Heart left ventricle (tissue), 13 donors: ENCODE results near the gene HP1BP3.

Source experiments
- POLR2A ChIP-seq, 2 donors: fragments of 450-650 bp; IDR thresholded peaks; one replicate each; pipeline ENCODE4 v1.6.1; 2017; ENCODE audit warnings: antibody characterized with exemption in 2 of 2, mild to moderate bottlenecking in 2 of 2, moderate library complexity in 2 of 2
- TF ChIP-seq, protein P1 (sequence below), 12 donors: fragments of 200-600 bp; sonication (generic) in 4 of 12; IDR thresholded peaks; one replicate each; pipeline versions ENCODE4 v1.5.0 to v1.8.0; 2018 to 2022; ENCODE audit warnings: antibody characterized with exemption in 12 of 12, mild to moderate bottlenecking in 5 of 12
- donor health status: ischemic (EF 13 %, LVEDD 7.1; RV severe dilation, severe dysfunction).
- donor health status: DM: no; HTN: yes; CAD: no.
- donor health status: DM: no; HTN: no; CAD: no.
- donor health status: ischemic (EF 25% LVEDD 6.9; RV normal size, moderate dysfunction).
- donor health status: ischemic (EF 25% LVEDD 5.7; RV mildly dilated, moderate dysfunction).
- donor health status: ischemic (EF 35%, LVEDD 5.7; RV mildly dilated, moderate dysfunction).
- donor health status: nonischemic (EF 11% LVEDD 7.7; RV severe dilation, severe dysfunction).
- donor health status: DM: yes; HTN: yes; CAD: no.
- donor health status: PGD.
- donor health status: ischemic (EF 29% LVEDD 5.4; RV normal size, mild dysfunction).
- donor health status: nonischemic (EF 23%, LVEDD 6.1; RV moderate dilation, normal function).

GRCh38 chr1:20834192-20834591 lies 47.1 kb upstream of the HP1BP3 start:
- TF ChIP-seq, protein P1, sequence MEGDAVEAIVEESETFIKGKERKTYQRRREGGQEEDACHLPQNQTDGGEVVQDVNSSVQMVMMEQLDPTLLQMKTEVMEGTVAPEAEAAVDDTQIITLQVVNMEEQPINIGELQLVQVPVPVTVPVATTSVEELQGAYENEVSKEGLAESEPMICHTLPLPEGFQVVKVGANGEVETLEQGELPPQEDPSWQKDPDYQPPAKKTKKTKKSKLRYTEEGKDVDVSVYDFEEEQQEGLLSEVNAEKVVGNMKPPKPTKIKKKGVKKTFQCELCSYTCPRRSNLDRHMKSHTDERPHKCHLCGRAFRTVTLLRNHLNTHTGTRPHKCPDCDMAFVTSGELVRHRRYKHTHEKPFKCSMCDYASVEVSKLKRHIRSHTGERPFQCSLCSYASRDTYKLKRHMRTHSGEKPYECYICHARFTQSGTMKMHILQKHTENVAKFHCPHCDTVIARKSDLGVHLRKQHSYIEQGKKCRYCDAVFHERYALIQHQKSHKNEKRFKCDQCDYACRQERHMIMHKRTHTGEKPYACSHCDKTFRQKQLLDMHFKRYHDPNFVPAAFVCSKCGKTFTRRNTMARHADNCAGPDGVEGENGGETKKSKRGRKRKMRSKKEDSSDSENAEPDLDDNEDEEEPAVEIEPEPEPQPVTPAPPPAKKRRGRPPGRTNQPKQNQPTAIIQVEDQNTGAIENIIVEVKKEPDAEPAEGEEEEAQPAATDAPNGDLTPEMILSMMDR (IDR thresholded peaks at IDR 0.05): no peak
- no peak for TF ChIP-seq POLR2A (IDR thresholded peaks at IDR 0.05)
